Endothelial cell of umbilical vein (primary cell): Measurements from ENCODE around the gene HES6. TPM values are rescaled to one million over a fixed set of nuclear protein-coding genes. Genes with fewer than 3 reads are reported as not detected.

ENCODE experiments used
- BruUV-seq: library from RNA; stranded (reverse); fragments of 400-500 nt; replicated peaks from 2 replicates; lab custom pipeline; 2021; lab: Mats Ljungman, UMichigan
- CTCF ChIA-PET: fragments of 300-600, 350-600 bp; sonication (Branson Sonifier 250); formaldehyde crosslinking; loops from one replicate; lab custom pipeline; 2021; ENCODE audit warnings: antibody characterized with exemption, inconsistent platforms; lab: Charles Lee
- POLR2A ChIA-PET: fragments of 300-600, 350-600 bp; sonication (Branson Sonifier 250); formaldehyde crosslinking; loops from one replicate; lab custom pipeline; 2021; ENCODE audit warnings: antibody characterized with exemption, inconsistent platforms; lab: Charles Lee
- DNase-seq: peaks from one replicate; pipeline ENCODE4 v3.0.0-alpha.2; 2011; ENCODE audit warnings: low read depth, low spot score
- FAIRE-seq: peaks from 2 replicates; lab custom pipeline; 2011; peaks lifted over from hg19 to GRCh38; lab: Jason Lieb, UNC
- H2AFZ ChIP-seq: 2 replicates; pipeline ENCODE4 v1.6.0; 2012; ENCODE audit warnings: low read depth, low read length, control low read depth, inconsistent platforms
- H3K27ac ChIP-seq: 2 replicates; pipeline ENCODE4 v1.5.1; 2011; ENCODE audit warnings: low read depth, mild to moderate bottlenecking, control low read depth, low read length, moderate library complexity; ENCODE audit not compliant: insufficient read depth
- H3K27me3 ChIP-seq, 2 experiments: 2 replicates each; pipeline versions ENCODE4 v1.6.0 to v1.6.1; 2011; ENCODE audit warnings: low read length in 2 of 2, mixed read lengths in 1 of 2; ENCODE audit not compliant: control insufficient read depth in 2 of 2, insufficient read depth in 2 of 2
- H3K36me3 ChIP-seq, 2 experiments: 2 replicates in 1 of 2; 3 replicates in 1 of 2; pipeline ENCODE4 v1.5.1; 2011; ENCODE audit warnings: low read length in 2 of 2, mild to moderate bottlenecking in 1 of 2, moderate library complexity in 1 of 2; ENCODE audit not compliant: control insufficient read depth in 2 of 2, insufficient read depth in 2 of 2; ENCODE audit errors: extremely low read depth in 1 of 2
- H3K4me1 ChIP-seq: 3 replicates; pipeline ENCODE4 v1.5.1; 2011; ENCODE audit warnings: mild to moderate bottlenecking, low read length; ENCODE audit not compliant: control insufficient read depth, insufficient read depth; ENCODE audit errors: extremely low read depth
- H3K4me2 ChIP-seq: 2 replicates; pipeline ENCODE4 v1.6.1; 2011; ENCODE audit warnings: low read length, control low read depth, mixed read lengths; ENCODE audit not compliant: insufficient read depth
- H3K4me3 ChIP-seq, 3 experiments: fragments of 200-600 bp in 1 of 3; sonication (generic), shearing (Covaris generic) in 1 of 3; replicated peaks in 1 of 3; 2 replicates each; pipeline ENCODE4 v1.5.1; 2011 to 2016; ENCODE audit warnings: control low read depth in 3 of 3, low read length in 3 of 3, mild to moderate bottlenecking in 2 of 3, inconsistent platforms in 1 of 3, low read depth in 1 of 3, moderate library complexity in 1 of 3; ENCODE audit not compliant: insufficient read depth in 1 of 3
- H3K79me2 ChIP-seq: 2 replicates; pipeline ENCODE4 v1.6.0; 2012; ENCODE audit warnings: low read length, inconsistent platforms; ENCODE audit not compliant: control insufficient read depth, insufficient read depth
- H3K9ac ChIP-seq: replicated peaks from 2 replicates; pipeline ENCODE3; 2011; ENCODE audit warnings: low read length, control low read depth; ENCODE audit not compliant: insufficient read depth; ENCODE audit errors: extremely low read depth
- H3K9me1 ChIP-seq: replicated peaks from 3 replicates; pipeline ENCODE4 v1.6.0; 2011; ENCODE audit warnings: mild to moderate bottlenecking, low read length; ENCODE audit not compliant: control insufficient read depth, insufficient read depth; ENCODE audit errors: extremely low read depth
- H3K9me3 ChIP-seq: replicated peaks from 2 replicates; pipeline ENCODE4 v1.5.1; 2012; ENCODE audit warnings: low read length, inconsistent platforms; ENCODE audit not compliant: control insufficient read depth, insufficient read depth
- H4K20me1 ChIP-seq: replicated peaks from 2 replicates; pipeline ENCODE3; 2011; ENCODE audit warnings: mild to moderate bottlenecking, low read length; ENCODE audit not compliant: control insufficient read depth, insufficient read depth; ENCODE audit errors: extremely low read depth
- EZH2 ChIP-seq: IDR thresholded peaks from 2 replicates; pipeline ENCODE4 v1.6.1; 2012; ENCODE audit warnings: borderline replicate concordance, low read depth, mild to moderate bottlenecking, moderate library complexity, low read length, inconsistent platforms; ENCODE audit not compliant: severe bottlenecking
- GATA2 ChIP-seq: IDR thresholded peaks from 2 replicates; pipeline ENCODE4 v1.7.0; 2011; ENCODE audit warnings: low read depth, mild to moderate bottlenecking, moderate library complexity, mixed read lengths, low read length; ENCODE audit not compliant: insufficient read length, insufficient read depth
- JUN ChIP-seq: IDR thresholded peaks from 2 replicates; pipeline ENCODE4 v1.6.1; 2011; ENCODE audit warnings: borderline replicate concordance, low read depth; ENCODE audit not compliant: insufficient read length, insufficient read depth
- MAX ChIP-seq: IDR thresholded peaks from 2 replicates; pipeline ENCODE4 v1.6.1; 2011; ENCODE audit not compliant: insufficient read depth, insufficient read length
- POLR2AphosphoS5 ChIP-seq: IDR thresholded peaks from 2 replicates; pipeline ENCODE4 v1.6.1; 2012; ENCODE audit warnings: low read depth, mild to moderate bottlenecking, control low read depth, low read length, moderate library complexity; ENCODE audit not compliant: insufficient read depth
- dilution Hi-C: fragments of 300-500 bp; cut with MboI; formaldehyde crosslinking; loops from one replicate; pipeline ENCODE4 v1.15.0; 2019; ENCODE audit warnings: low sequenced_read_pairs; ENCODE audit not compliant: extremely low pct_ligation_motif_present
- intact Hi-C: fragments of 100-400 bp; cut with micrococcal nuclease; formaldehyde crosslinking; loops from one replicate; pipeline ENCODE4 v1.10.0; 2022
- polyA plus RNA-seq, 4 experiments: library from polyadenylated mRNA; depleted of rRNA in 3 of 4; stranded (reverse) in 3 of 4; unstranded in 1 of 4; fragments of >200 nt; gene quantifications; 2 replicates each; pipeline versions ENCODE4 v1.2.1 to v1.2.3, GENCODE V29; 2011 to 2012; ENCODE audit warnings: missing spikeins in 1 of 4
- total RNA-seq: library from RNA; stranded (reverse); gene quantifications from 2 replicates; pipeline ENCODE4 v1.2.3, GENCODE V29; 2021

The HES6 gene
- total and polyA plus RNA-seq, 2 donors (not counting 3 experiments of a cell fraction or from before 2014, with no cell fraction given) = 2.2 to 5.1 TPM

GRCh38 chr2:238255151-238255551 is 15.3 kb upstream of the HES6 start:
- Histone ChIP-seq H3K4me2 (no peak overlapping the region), H3K4me1 (no peaks in the 10 kb centered on the region), H3K27ac (no peak overlapping the region), H3K4me3 (no peak overlapping the region), H3K79me2 (no peaks in the 10 kb centered on the region), H3K9ac (no peak overlapping the region), H3K9me3 (no peaks in the 10 kb centered on the region), H2AFZ (no peak overlapping the region), H4K20me1 (no peaks in the 10 kb centered on the region), H3K36me3 (peaks cover 0 to 3% of the 10 kb centered on the region in 2 experiments), H3K9me1 (no peaks in the 10 kb centered on the region), H3K27me3 (no peaks in the 10 kb centered on the region)
- CTCF ChIA-PET = interaction anchor here (1.5 to 6.0 kb wide), 4 partner anchors 9 to 34 kb away, joined by 3 to 43 read pairs (median 4); partner anchors contain the start of gene HES6
- intact Hi-C loops (loop anchor here (10.0 kb wide), 1 partner anchor 170 kb away; the partner anchor contains the start of gene ASB1), dilution Hi-C loops (no loop called here)
- no peak for FAIRE-seq
- DNase-seq = no peak
- POLR2A ChIA-PET = no interaction called here
- TF ChIP-seq JUN (no peak), GATA2 (no peak), EZH2 (no peak), POLR2AphosphoS5 (no peak), MAX (no peak)
- BruUV-seq = no TSS peak

GRCh38 chr2:238254095-238254723 is 14.4 kb upstream of the HES6 start:
- POLR2A ChIA-PET = no interaction called here
- Histone ChIP-seq H3K27ac (no peak overlapping the region), H2AFZ (no peak overlapping the region), H3K79me2 (no peaks in the 10 kb centered on the region), H3K9me1 (no peaks in the 10 kb centered on the region), H3K4me1 (no peaks in the 10 kb centered on the region), H3K9me3 (no peaks in the 10 kb centered on the region), H3K27me3 (no peaks in the 10 kb centered on the region), H3K4me3 (no peak overlapping the region), H3K36me3 (peaks cover 0 to 3% of the 10 kb centered on the region in 2 experiments), H3K9ac (no peak overlapping the region), H4K20me1 (no peaks in the 10 kb centered on the region), H3K4me2 (no peak overlapping the region)
- CTCF ChIA-PET = interaction anchor here (1.5 to 6.0 kb wide), 3 partner anchors 10 to 35 kb away, joined by 4 to 43 read pairs (median 4); no protein-coding TSS in a partner anchor
- intact Hi-C loops = loop anchor here (10.0 kb wide), 1 partner anchor 171 kb away; the partner anchor contains the start of gene ASB1
- dilution Hi-C loops = no loop called here
- DNase-seq (no peak), FAIRE-seq (no peak)
- no TSS peak for BruUV-seq
- TF ChIP-seq POLR2AphosphoS5 = no peak
